HG03175 (cell line): ENCODE data around the gene CYB5B.

Source experiments
- ATAC-seq: cut with Tn5 transposase; IDR thresholded peaks from one replicate; pipeline ENCODE4 v1.9.1; 2021; ENCODE audit warnings: mild to moderate bottlenecking, moderate library complexity; ENCODE audit not compliant: unreplicated experiment

CYB5B gene

DNA sequence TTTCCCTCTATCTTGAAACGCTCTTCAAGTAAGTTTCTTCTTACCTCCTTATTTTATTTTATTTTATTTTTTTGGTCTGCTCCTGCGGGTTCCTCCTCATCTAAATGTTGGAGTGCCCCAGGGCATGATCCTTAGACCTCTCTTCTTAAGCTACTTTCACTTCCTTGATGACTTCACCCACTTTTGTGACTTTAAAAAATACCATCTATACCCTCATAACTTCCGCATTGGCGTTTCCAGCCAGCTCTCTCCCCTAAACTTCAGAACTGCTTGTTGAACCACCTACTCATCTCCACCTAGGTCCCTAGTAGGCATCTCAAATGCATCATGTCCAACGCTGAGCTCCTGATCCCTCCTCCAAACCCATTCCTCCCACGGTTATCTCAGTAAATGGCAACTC is 89.9 kb downstream of the CYB5B start:
- ATAC-seq: no peak
